Caco-2 (cell line): ENCODE results near the gene PALLD. TPM values are rescaled to one million over a fixed set of nuclear protein-coding genes. Genes with fewer than 3 reads are reported as not detected.

ENCODE experiments used
- BruUV-seq: library from RNA; stranded (reverse); fragments of 400-500 nt; replicated peaks from 2 replicates; lab custom pipeline; 2021; lab: Mats Ljungman, UMichigan
- CTCF ChIA-PET: fragments of 300-600 bp; sonication (Branson Sonifier 250); formaldehyde crosslinking; loops from one replicate; lab custom pipeline; 2022; ENCODE audit warnings: antibody characterized with exemption; lab: Charles Lee
- POLR2A ChIA-PET: fragments of 300-600 bp; sonication (Branson Sonifier 250); formaldehyde crosslinking; loops from one replicate; lab custom pipeline; 2022; ENCODE audit warnings: antibody characterized with exemption; lab: Charles Lee
- DNase-seq, 2 experiments: peaks; one replicate each; pipeline versions ENCODE4 v3.0.0 to v3.0.0-alpha.2; 2020 to 2022
- H3K27me3 ChIP-seq: replicated peaks from 2 replicates; pipeline ENCODE4 v1.6.0; 2011; ENCODE audit warnings: low read length; ENCODE audit not compliant: control insufficient read depth, insufficient read depth
- H3K36me3 ChIP-seq: 2 replicates; pipeline ENCODE4 v1.5.1; 2011; ENCODE audit warnings: low read length; ENCODE audit not compliant: control insufficient read depth, insufficient read depth
- H3K4me1 ChIP-seq: fragments of 250-450 bp; sonication (Bioruptor Pico); 2 replicates; pipeline ENCODE4 v1.5.1; 2020; ENCODE audit warnings: mild to moderate bottlenecking
- H3K4me3 ChIP-seq: 2 replicates; pipeline ENCODE4 v1.5.1; 2011; ENCODE audit warnings: low read depth, mild to moderate bottlenecking, control low read depth, low read length
- H3K9me3 ChIP-seq: fragments of 250-450 bp; sonication (Bioruptor Pico); 2 replicates; pipeline ENCODE4 v1.5.1; 2020; ENCODE audit warnings: mild to moderate bottlenecking, moderate library complexity
- H3K27ac Mint-ChIP-seq: one replicate; pipeline ENCODE4 v1.8.0; 2022; ENCODE audit warnings: mixed read lengths; ENCODE audit not compliant: unreplicated experiment
- H3K27me3 Mint-ChIP-seq: one replicate; pipeline ENCODE4 v1.8.0; 2022; ENCODE audit warnings: mixed read lengths; ENCODE audit not compliant: insufficient read depth, unreplicated experiment
- H3K36me3 Mint-ChIP-seq: one replicate; pipeline ENCODE4 v1.8.0; 2022; ENCODE audit warnings: mild to moderate bottlenecking, mixed read lengths; ENCODE audit not compliant: insufficient read depth, unreplicated experiment
- H3K4me1 Mint-ChIP-seq: one replicate; pipeline ENCODE4 v1.8.0; 2022; ENCODE audit warnings: low read depth, mixed read lengths; ENCODE audit not compliant: unreplicated experiment
- H3K4me3 Mint-ChIP-seq: one replicate; pipeline ENCODE4 v1.8.0; 2022; ENCODE audit warnings: mild to moderate bottlenecking, moderate library complexity, mixed read lengths; ENCODE audit not compliant: unreplicated experiment
- H3K9me3 Mint-ChIP-seq: one replicate; pipeline ENCODE4 v1.8.0; 2022; ENCODE audit warnings: mixed read lengths; ENCODE audit not compliant: unreplicated experiment
- CTCF ChIP-seq, 2 experiments: fragments of 200-600 bp in 1 of 2; IDR thresholded peaks; 1 replicate in 1 of 2; 2 replicates in 1 of 2; pipeline versions ENCODE4 v1.5.1 to v1.8.0; 2011 to 2022; ENCODE audit warnings: antibody characterized with exemption in 1 of 2, control low read depth in 1 of 2, inconsistent platforms in 1 of 2, low read depth in 1 of 2, low read length in 1 of 2, mild to moderate bottlenecking in 1 of 2, moderate library complexity in 1 of 2; ENCODE audit not compliant: insufficient read depth in 1 of 2, severe bottlenecking in 1 of 2, unreplicated experiment in 1 of 2
- intact Hi-C: fragments of 100-400 bp; cut with micrococcal nuclease; formaldehyde crosslinking; loops from one replicate; pipeline ENCODE4 v1.10.0; 2022; ENCODE audit not compliant: unreplicated experiment
- total RNA-seq: library from RNA; stranded (reverse); gene quantifications from 2 replicates; pipeline ENCODE4 v1.2.3, GENCODE V29; 2022

PALLD gene
- total RNA-seq, 1 experiment from 2014 or later = 12.3 TPM

- Histone ChIP-seq H3K27me3 (no peaks in the 10 kb centered on the region), H3K36me3 (no peaks in the 10 kb centered on the region), H3K9me3 (no peaks in the 10 kb centered on the region), H3K4me3 (no peak overlapping the region), H3K4me1 (no peaks in the 10 kb centered on the region)
- ChIA-PET POLR2A (interaction anchor here (0.5 kb wide), 1 partner anchor 300 kb away, joined by 11 read pairs; no protein-coding TSS in a partner anchor), CTCF (no interaction called here)
- TF ChIP-seq CTCF (IDR thresholded peaks at IDR 0.05; ENCODE audit: insufficient read depth in 1 of 2, low read depth in 1 of 2, low read length in 1 of 2, severe bottlenecking in 1 of 2, unreplicated experiment in 1 of 2) = no peak
- intact Hi-C loops = no loop called here
- Mint-ChIP-seq H3K9me3 (no peaks in the 10 kb centered on the region), H3K36me3 (no peaks in the 10 kb centered on the region), H3K4me1 (no peaks in the 10 kb centered on the region), H3K27ac (no peak overlapping the region), H3K4me3 (no peak overlapping the region), H3K27me3 (peaks cover 5% of the 10 kb centered on the region)
- no peak for DNase-seq
- BruUV-seq = no TSS peak
Measured at GRCh38 chr4:168619266-168619631, 122.4 kb downstream of the PALLD start.

GRCh38 chr4:168621806-168622589 lies 125.1 kb downstream of the PALLD start:
- TF ChIP-seq CTCF (IDR thresholded peaks at IDR 0.05; ENCODE audit: insufficient read depth in 1 of 2, low read depth in 1 of 2, low read length in 1 of 2, severe bottlenecking in 1 of 2, unreplicated experiment in 1 of 2) = no peak
- DNase-seq = no peak
- no peak overlapping the region for H3K4me3 Mint-ChIP-seq
- H3K4me1 Mint-ChIP-seq = no peaks in the 10 kb centered on the region
- Histone ChIP-seq H3K36me3 (no peaks in the 10 kb centered on the region), H3K27me3 (no peaks in the 10 kb centered on the region), H3K9me3 (no peaks in the 10 kb centered on the region), H3K4me1 (no peaks in the 10 kb centered on the region), H3K4me3 (no peak overlapping the region)
- POLR2A ChIA-PET = no interaction called here
- no TSS peak for BruUV-seq
- intact Hi-C loops = no loop called here
- no peak overlapping the region for H3K27ac Mint-ChIP-seq
- no peaks in the 10 kb centered on the region for H3K9me3 Mint-ChIP-seq
- no peaks in the 10 kb centered on the region for H3K36me3 Mint-ChIP-seq
- CTCF ChIA-PET = no interaction called here
- H3K27me3 Mint-ChIP-seq = peaks cover 7% of the 10 kb centered on the region

- Histone ChIP-seq H3K4me1 (no peaks in the 10 kb centered on the region), H3K27me3 (no peaks in the 10 kb centered on the region), H3K4me3 (no peak overlapping the region), H3K9me3 (no peaks in the 10 kb centered on the region), H3K36me3 (no peaks in the 10 kb centered on the region)
- TF ChIP-seq CTCF (IDR thresholded peaks at IDR 0.05; ENCODE audit: insufficient read depth in 1 of 2, low read depth in 1 of 2, low read length in 1 of 2, severe bottlenecking in 1 of 2, unreplicated experiment in 1 of 2) = no peak
- ChIA-PET CTCF (no interaction called here), POLR2A (no interaction called here)
- Mint-ChIP-seq H3K27ac (no peak overlapping the region), H3K27me3 (peaks cover 7% of the 10 kb centered on the region), H3K4me3 (no peak overlapping the region), H3K9me3 (no peaks in the 10 kb centered on the region), H3K4me1 (no peaks in the 10 kb centered on the region), H3K36me3 (no peaks in the 10 kb centered on the region)
- BruUV-seq = no TSS peak
- intact Hi-C loops = no loop called here
- DNase-seq = no peak
Measured at GRCh38 chr4:168622600-168622999, 125.7 kb downstream of the PALLD start.
